HG02973 (cell line): Measurements from ENCODE around the gene C1orf198.

Source experiments
- ATAC-seq: cut with Tn5 transposase; IDR thresholded peaks from one replicate; pipeline ENCODE4 v1.9.1; 2021; ENCODE audit warnings: moderate library complexity; ENCODE audit not compliant: unreplicated experiment

The C1orf198 gene

GRCh38 chr1:230836793-230837192 is 31.5 kb downstream of the C1orf198 start:
- no peak for ATAC-seq

- ATAC-seq, result no peak
These were observed 32.0 kb downstream of the C1orf198 start for GRCh38 chr1:230836347-230836746.

GRCh38 chr1:230834292-230834691 is 34.0 kb downstream of the C1orf198 start:
- ATAC-seq, result no peak

- ATAC-seq, result no peak
These were observed 34.8 kb downstream of the C1orf198 start for GRCh38 chr1:230833511-230833910.

GRCh38 chr1:230832476-230832875 is 35.8 kb downstream of the C1orf198 start:
- ATAC-seq, result no peak

GRCh38 chr1:230831771-230832170 is 36.5 kb downstream of the C1orf198 start:
- ATAC-seq, result no peak

GRCh38 chr1:230828421-230828820 is 39.9 kb downstream of the C1orf198 start:
- ATAC-seq, result no peak

- ATAC-seq, result no peak
These were observed 40.5 kb downstream of the C1orf198 start for GRCh38 chr1:230827801-230828200.

GRCh38 chr1:230827081-230827681 is 41.1 kb downstream of the C1orf198 start:
- no peak for ATAC-seq

- no peak for ATAC-seq
These were observed 42.0 kb downstream of the C1orf198 start for GRCh38 chr1:230826166-230826875.

GRCh38 chr1:230825761-230826160 is 42.6 kb downstream of the C1orf198 start:
- ATAC-seq, result no peak

- ATAC-seq, result no peak
These were observed 43.2 kb downstream of the C1orf198 start for GRCh38 chr1:230824919-230825721.

GRCh38 chr1:230824551-230824918 is 43.8 kb downstream of the C1orf198 start:
- ATAC-seq, result no peak

GRCh38 chr1:230823931-230824381 is 44.4 kb downstream of the C1orf198 start:
- ATAC-seq, result no peak

- no peak for ATAC-seq
These were observed 44.9 kb downstream of the C1orf198 start for GRCh38 chr1:230823426-230823825.

- no peak for ATAC-seq
These were observed 46.2 kb downstream of the C1orf198 start for GRCh38 chr1:230822092-230822581.

- ATAC-seq, result no peak
These were observed 47.0 kb downstream of the C1orf198 start for GRCh38 chr1:230821346-230821745.

- ATAC-seq, result no peak
These were observed 47.8 kb downstream of the C1orf198 start for GRCh38 chr1:230820568-230820967.

GRCh38 chr1:230819976-230820375 is 48.3 kb downstream of the C1orf198 start:
- ATAC-seq, result no peak

GRCh38 chr1:230818901-230819300 is 49.4 kb downstream of the C1orf198 start:
- no peak for ATAC-seq

GRCh38 chr1:230818367-230818766 is 50.0 kb downstream of the C1orf198 start:
- no peak for ATAC-seq

- ATAC-seq, result no peak
These were observed 52.3 kb downstream of the C1orf198 start for GRCh38 chr1:230816018-230816417.
